Amniotic stem cell (primary cell): Measurements from ENCODE around the gene CTXND1.
"Not testable (repeated sequence)": the region's sequence is repeated elsewhere in the genome, so short reads cannot be mapped to it uniquely, and the experiment has no call there.

Experiments used
- DNase-seq: peaks from one replicate; lab custom pipeline; 2025; lab: John Stamatoyannopoulos, UW

Gene CTXND1

DNA sequence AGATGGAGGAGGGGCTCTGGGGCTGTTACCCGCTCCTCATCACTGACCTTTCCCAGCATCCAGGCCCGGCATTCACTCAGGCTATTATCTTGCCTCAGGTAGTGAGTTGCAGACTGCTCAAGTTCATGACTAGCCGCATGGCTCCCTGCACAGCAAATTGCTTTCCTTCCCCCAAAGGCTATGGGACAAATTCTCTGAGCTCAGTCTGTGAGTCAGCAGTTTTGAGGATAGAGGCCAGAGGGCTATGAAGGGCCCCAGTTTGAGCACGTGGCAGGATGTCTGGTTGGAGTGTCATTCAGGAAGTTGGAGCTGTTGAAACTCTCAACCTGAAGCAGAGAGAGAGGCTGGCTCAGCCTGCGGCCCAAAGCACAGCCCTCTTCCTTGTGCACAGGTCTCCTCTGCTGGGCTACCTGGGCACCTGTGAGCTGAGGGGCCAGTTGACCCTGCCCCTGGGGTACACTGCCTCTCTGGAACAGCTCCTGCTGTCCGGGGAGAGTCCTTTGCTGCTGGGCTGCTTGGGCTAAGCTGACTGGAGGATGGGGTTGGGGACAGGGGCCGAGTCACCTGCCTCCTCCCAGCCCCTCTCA, 91.3 kb downstream of the CTXND1 start:
- DNase-seq = peak; percentile 70

DNA sequence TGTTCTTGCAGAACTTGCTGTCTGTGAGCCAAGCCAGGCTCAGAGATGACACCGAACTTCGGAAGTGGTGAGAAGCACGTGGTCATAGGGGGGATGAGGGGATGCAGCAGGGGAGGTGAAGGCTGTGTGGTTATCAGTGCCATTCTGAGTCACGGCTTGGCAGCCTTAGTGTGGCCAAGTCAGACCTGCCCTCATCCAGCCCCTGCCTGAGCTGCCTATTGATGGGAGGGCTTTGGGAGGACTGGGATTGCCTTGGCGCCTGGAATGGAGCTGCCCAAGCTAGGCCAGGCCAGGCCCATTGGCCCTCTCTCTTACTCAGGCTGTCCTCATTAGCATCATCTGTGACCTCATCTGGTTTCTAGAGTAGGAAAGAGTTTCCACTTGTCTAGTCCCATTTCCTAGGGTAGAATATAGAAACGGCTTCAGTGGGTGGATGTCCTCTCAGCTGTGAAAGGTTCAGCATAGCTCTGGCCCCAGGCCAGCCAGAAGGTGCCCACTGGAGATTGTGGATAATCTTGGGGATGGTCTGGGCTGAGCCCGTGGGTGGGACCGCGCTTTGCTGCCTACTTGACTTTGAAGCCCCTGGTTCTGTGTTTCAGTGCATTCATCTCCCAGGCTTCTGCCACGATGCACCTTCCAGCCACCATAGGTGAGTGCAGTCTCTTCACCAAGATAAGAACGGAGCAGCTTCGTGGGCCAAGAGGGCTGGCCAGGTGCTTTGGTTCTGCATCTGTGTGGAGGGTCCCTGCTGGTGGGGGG, 92.0 kb downstream of the CTXND1 start:
- no peak for DNase-seq

DNA sequence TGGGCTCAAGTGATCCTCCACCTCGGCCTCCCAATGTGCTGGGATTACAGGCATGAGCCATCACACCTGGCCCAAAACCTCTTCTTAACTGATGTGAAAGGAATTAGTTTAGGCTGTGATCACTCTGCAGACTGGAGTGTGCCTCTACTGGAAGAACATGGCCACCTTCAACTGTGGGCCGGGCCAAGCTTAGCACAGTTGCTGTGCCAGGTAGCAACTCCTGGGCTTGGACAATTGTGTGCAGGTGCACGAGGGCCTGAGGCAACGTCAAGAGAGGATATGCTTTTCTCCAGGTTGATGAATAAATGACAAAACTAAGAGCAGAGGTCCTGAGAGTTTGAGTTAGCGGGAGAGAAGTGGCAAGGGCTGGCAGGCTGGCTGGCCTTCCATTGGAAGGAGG, 92.7 kb downstream of the CTXND1 start:
- no peak for DNase-seq

DNA sequence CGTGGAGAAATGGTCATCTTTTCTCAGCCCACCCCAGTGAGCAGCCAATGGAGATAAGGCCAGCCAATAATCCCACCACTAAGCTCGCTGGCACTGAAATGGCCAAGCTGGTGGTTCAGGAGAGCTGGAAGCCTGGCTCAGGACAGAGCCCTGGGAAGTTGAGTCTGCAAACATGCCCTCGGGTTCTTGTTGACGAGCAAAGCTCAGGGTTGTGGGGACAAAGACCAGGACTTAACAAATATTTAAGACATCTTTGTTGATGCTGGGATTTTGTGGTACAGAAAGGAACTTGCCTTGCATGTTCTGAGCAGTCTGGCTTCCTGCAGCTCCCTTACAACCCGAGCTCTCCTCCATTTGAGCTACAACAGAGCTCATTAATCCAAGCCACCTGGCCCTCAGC, 94.8 kb downstream of the CTXND1 start:
- no peak for DNase-seq

GRCh38 chr15:80156176-80156720, 95.8 kb downstream of the CTXND1 start:
- DNase-seq = no peak

DNA sequence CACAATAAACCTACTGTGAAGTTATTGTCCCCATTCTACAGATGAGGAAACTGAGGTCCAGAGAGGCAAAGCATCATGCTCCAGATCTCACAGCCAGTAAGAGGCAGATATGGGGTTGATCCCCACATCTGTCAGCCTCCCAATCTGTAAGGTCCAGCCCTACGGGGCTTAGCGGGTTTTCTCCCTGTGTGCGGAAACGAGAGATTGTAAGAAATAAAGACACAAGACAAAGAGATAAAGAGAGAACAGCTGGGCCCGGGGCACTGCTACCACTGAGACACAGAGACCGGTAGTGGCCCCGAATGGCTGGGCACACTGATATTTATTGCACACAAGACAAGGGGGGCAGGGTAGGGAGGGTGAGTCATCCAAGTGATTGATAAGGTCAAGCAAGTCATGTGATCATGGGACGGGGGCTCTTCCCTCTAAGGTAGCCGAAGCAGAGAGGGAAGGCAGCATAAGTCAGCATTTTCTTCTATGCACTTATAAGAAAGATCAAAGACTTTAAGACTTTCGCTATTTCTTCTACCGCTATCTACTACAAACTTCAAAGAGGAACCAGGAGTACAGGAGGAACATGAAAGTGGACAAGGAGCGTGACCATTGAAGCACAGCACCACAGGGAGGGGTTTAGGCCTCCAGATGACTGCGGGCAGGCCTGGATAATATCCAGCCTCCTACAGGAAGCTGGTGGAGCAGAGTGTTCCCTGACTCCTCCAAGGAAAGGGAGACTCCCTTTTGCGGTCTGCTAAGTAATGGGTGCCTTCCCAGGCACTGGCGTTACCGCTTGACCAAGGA, 96.4 kb downstream of the CTXND1 start:
- not testable (repeated sequence) for DNase-seq

DNA sequence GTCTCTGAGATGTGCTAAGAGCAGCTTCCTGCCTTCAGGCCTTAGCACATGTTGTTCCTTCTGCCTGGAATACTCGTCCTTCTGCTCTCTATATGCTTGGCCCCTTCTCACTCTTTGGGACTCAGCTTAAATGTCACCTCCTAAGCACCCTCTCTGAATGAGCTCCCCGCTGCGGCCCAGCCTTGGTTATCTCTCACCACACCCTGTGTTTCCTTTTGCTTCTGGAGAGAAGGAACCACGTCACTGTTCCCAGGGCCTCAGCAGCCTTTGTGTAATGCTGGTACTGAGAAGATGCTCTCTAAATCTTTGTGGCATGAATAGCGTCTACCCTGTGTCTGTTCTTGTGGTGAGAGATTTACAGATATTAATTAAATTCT, 97.0 kb downstream of the CTXND1 start:
- no peak for DNase-seq

DNA sequence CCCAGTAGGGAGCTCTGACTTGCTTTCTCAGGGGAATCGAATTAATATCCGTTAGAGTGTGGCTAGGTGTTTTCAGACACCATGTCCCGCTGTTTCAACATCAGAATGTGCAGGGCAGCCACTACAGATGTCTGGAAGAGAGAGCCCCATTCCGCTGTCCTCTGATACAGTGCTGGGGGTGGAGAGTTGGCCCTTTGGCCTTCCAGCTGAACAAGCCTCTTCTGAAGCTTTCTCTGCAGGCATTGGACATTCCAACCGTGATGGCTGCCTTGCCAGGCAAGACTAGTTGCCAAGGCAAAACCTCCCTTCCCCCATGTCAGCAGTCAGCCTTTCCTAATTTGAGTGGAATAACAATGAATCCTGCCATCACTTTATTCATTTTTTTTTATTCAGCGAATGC, 97.7 kb downstream of the CTXND1 start:
- no peak for DNase-seq

GRCh38 chr15:80153900-80154299, 98.1 kb downstream of the CTXND1 start:
- no peak for DNase-seq

DNA sequence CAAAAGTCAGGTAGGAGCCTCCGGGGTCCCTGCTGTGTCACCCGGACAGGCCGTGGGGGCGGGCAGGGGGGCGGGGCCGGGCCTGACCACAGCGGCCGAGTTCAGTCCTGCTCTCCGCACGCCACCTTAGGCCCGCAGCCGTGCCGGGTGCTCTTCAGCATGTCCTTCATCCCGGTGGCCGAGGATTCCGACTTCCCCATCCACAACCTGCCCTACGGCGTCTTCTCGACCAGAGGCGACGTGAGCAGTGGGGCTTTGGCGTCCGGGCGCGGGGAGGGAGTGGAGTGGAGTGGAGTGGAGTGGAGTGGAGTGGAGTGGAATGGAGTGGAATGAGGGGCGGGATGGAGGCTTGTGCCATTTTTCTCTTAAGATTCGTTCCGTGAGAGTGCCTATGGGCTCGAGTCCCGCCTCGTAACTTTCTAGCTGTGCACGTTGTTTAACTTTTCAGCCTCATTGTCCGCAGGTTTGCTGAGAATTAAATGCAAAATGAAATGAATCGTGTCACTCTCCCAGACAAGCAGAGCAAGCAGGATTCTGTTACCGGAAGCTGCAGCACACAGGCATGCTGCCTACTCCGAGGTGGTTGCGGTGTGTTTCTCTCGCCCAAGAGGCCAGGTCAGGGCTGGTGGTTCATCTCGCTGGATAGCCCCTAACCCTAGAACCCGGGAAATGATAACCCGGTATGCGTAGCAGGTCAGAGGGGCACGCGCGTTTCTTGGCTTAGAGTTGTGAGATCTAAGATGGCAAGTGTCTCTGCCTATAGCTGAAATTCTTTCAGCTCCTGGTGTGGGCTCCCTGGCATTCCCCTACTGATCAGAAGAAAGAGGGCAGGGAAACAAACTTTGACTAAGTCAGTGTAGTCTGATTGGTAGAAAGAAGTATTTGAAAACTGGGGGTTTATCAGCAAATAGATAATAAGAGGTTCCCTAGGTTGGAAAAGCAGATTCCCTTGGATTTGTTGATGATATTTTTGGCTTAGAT, 98.8 kb downstream of the CTXND1 start, which contains the start of gene FAH:
Gene FAH (plus strand): TSS at position 104 of the 981 bp plus-strand sequence. CDS start 56 bp downstream, at position 160.
- peak; percentile 75 for DNase-seq

DNA sequence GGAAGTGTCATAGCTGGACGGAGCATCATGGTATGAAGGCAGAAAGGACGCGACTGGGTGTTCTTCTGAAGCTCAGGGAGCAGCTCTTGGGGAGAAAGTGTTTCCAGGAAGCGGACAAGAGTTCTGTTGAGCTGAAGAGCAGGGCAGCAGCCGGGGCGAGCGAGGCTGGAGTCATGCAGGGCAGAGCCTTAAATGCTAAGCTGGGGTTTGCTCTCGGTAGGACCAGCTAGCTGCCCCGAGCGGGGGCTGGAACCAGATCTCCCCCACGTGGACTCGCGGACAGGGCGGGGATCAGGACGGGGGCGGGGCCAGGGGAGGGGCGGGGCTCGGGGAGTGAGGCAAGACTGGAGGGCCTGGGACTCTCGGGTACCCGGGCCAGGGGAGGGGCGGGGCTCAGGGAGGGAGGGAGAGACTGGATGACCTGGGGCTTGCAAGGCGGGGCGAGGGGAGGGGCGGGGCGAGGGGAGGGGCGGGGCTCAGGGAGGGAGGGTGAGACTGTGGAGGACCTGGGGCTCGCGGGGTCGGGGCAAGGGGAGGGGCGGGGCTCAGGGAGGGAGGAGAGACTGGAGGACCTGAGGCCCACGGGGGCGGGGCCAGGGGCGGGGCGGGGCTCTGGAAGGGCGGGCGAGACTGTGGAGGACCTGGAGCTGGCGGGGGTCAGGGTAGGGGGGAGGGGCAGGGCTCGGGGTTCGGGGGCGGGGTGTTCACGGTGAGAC, 99.7 kb downstream of the CTXND1 start:
- DNase-seq = peak; percentile 95

- no peak for DNase-seq
Observed at GRCh38 chr15:80151576-80151975, 100.4 kb downstream of the CTXND1 start.

DNA sequence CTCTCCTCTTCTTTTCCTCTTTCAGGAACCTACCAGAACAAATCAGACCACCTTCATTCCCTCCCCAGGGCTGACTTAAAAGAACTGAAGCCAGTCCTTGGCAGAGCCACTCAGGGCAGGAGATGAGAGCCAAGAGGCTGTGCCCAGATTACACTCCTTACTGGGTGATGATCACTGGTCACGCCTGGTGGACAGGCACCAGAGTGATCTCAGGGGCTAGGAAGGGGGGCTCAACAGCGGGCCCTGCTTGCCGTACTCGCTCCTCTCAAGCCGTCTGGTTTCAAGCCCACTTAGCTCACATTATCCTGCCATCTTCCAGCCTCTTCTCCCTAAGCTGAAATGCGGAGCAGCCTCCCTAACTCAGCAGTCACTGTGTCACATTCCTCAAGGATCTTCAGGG, 100.9 kb downstream of the CTXND1 start:
- DNase-seq = no peak
